ENCODE measurements around the gene WEE1.
A peak's percentile ranks its signal among the peaks of the same experiment; 100 is the strongest.
"Not testable (repeated sequence)": the region's sequence is repeated elsewhere in the genome, so short reads cannot be mapped to it uniquely, and the experiment has no call there.

Gene WEE1

DNA sequence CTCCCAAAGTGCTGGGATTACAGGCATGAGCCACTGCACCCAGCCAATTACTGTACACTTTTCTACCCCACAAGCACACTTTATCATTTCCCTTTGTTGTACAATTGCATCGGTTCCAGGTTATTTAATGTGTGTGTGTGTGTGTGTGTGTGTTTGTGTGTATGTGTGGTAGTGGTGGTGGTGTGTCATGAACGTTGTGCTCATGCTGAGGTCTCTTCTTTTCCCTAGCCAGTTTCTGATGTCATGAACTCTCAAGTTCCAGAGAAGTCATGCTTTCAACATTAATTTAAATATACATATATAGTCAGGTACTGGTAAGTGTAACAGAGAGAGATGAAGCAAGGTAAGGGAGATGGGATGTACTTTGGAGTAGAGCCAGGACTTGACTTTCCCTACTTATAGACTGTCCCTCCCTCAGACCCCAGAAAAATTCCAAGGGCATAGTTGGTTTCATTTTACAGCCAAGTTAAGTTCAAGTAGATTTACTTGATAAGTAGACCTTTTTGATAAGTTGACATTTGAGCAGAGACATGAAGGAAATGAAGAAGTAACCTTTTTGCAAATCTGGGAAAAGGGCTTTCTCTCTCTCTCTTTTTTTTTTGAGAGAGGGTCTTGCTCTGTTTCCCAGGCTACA lies 42.7 kb downstream of the WEE1 start:
- no peak overlapping the region for H3K4me3 ChIP-seq
- H3K27ac ChIP-seq = no peak overlapping the region
- TF ChIP-seq, protein P1, sequence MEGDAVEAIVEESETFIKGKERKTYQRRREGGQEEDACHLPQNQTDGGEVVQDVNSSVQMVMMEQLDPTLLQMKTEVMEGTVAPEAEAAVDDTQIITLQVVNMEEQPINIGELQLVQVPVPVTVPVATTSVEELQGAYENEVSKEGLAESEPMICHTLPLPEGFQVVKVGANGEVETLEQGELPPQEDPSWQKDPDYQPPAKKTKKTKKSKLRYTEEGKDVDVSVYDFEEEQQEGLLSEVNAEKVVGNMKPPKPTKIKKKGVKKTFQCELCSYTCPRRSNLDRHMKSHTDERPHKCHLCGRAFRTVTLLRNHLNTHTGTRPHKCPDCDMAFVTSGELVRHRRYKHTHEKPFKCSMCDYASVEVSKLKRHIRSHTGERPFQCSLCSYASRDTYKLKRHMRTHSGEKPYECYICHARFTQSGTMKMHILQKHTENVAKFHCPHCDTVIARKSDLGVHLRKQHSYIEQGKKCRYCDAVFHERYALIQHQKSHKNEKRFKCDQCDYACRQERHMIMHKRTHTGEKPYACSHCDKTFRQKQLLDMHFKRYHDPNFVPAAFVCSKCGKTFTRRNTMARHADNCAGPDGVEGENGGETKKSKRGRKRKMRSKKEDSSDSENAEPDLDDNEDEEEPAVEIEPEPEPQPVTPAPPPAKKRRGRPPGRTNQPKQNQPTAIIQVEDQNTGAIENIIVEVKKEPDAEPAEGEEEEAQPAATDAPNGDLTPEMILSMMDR (IDR thresholded peaks at IDR 0.05) = no peak
- no peak for DNase-seq (ENCODE audit: low spot score)

DNA sequence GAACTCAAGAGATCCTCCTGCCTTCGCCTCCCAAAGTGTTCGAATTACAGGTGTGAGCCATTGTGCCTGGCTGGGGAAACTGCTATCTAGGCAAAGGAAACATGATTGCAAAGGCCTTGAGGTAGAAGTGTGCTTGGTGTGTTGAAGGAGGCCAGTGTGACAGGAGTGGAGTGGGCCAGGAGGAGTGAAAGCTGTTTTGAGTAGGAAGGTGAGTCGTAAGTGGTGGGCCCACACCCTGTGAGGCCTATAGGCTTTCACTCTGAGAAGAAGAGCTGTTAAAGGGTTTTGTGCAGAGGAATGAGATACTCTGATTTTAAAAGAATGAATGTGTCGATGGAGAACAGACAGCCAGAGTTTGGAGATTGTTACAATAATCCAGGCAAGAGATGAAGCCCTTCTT lies 43.4 kb downstream of the WEE1 start:
- DNase-seq (ENCODE audit: low spot score) = no peak
- no peak overlapping the region for H3K27ac ChIP-seq
- TF ChIP-seq, protein P1 (IDR thresholded peaks at IDR 0.05) = no peak

DNA sequence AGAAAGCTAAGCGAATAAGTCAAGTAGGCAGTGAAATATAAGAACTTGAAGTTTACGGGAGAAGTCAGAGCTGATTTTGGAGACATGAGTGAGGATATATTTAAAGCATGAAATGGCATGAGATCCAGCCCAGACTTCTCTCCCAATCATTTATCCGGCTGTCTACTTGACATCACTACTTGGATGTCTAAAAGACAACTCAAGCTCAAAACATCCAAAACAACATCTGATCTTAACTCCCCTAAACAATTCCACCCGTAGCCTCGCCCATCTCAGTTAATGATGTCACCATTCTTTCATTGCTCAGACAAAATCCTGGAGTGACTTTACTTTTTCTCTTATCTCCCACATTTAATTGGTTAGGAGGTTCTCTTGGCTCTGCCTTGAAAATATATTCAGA lies 44.5 kb downstream of the WEE1 start:
- no peak for DNase-seq (ENCODE audit: low spot score)
- peak overlapping the region in 1 of 2 donors; percentile 63 for H3K27ac ChIP-seq
- TF ChIP-seq, protein P1 (IDR thresholded peaks at IDR 0.05) = no peak

More for the DNA sequence above, 43.4 kb downstream of the WEE1 start:
- no peak overlapping the region for H3K4me3 ChIP-seq

DNA sequence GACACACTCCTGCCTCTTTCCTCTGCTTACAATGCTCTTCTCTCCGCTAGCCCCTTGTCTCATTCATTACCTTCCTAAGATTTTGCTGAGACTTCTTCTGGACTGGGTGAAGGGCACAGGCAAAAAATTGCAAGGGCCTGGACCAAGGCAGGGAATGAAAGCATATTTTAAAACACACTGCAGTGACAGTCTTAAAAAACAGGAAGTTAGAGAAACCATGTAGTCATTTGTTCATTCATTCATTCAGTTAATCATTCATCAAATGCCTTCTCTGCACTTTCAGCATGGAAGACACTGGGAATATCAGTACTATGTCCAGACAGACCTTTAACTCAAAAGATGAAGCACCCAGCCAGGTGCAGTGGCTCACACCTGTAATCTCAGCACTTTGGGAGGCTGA lies 45.5 kb downstream of the WEE1 start:
- no peak overlapping the region for H3K4me3 ChIP-seq
- no peak for DNase-seq (ENCODE audit: low spot score)
- no peak overlapping the region for H3K27ac ChIP-seq
- TF ChIP-seq, protein P1 (IDR thresholded peaks at IDR 0.05) = no peak

More for the DNA sequence above, 44.5 kb downstream of the WEE1 start:
- no peak overlapping the region for H3K4me3 ChIP-seq

DNA sequence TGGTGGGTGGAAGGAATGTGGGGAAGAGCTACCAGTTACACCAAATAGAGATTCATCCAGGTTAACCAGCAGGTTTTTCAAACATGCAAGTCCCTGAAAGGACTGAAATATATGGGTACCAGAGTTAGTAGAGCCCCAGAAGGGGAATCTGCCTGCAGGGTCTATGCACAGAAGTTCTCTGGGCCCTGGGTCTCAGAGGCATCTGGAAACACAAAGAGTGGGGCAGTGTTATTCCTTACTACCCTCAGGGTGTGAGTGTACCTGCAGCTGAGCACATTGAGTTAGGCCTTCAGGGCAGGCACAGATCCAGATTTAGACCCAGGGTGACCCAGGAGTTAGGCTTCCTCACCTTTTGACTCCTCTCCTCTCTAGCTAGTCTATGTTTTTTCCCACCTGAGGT lies 46.5 kb downstream of the WEE1 start:
- DNase-seq (ENCODE audit: low spot score) = no peak

DNA sequence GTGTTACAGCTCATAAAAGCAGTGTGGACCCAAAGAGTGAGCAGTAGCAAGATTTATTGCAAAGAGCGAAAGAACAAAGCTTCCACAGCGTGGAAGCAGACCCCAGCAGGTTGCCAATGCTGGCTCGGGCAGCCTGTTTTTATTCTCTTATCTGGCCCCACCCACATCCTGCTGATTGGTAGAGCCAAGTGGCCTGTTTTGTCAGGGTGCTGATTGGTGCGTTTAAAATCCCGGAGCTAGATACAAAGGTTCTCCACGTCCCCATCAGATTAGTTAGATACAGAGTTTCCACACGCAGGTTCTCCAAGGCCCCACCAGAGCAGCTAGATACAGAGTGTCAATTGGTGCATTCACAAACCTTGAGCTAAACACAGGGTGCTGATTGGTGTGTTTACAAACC lies 48.9 kb downstream of the WEE1 start:
- not testable (repeated sequence) for DNase-seq (ENCODE audit: low spot score); H3K27ac ChIP-seq; H3K4me3 ChIP-seq

More for the DNA sequence above, 46.5 kb downstream of the WEE1 start:
- TF ChIP-seq, protein P1 (IDR thresholded peaks at IDR 0.05) = no peak
- no peak overlapping the region for H3K4me3 ChIP-seq
- no peak overlapping the region for H3K27ac ChIP-seq

DNA sequence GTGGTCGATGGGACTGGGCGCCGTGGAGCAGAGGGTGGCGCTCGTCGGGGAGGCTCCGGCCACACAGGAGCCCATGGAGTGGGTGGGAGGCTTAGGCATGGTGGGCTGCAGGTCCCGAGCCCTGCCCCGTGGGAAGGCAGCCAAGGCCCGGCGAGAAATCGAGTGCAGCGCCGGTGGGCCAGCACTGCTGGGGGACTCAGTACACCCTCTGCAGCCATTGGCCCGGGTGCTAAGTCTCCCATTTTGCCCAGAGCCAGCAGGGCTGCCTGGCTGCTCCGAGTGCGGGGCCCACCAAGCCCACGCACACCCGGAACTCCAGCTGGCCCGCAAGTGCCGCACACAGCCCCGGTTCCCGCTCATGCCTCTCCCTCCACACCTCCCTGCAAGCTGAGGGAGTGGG lies 49.6 kb downstream of the WEE1 start:
- H3K27ac ChIP-seq; H3K4me3 ChIP-seq; DNase-seq (ENCODE audit: low spot score): not testable (repeated sequence)

DNA sequence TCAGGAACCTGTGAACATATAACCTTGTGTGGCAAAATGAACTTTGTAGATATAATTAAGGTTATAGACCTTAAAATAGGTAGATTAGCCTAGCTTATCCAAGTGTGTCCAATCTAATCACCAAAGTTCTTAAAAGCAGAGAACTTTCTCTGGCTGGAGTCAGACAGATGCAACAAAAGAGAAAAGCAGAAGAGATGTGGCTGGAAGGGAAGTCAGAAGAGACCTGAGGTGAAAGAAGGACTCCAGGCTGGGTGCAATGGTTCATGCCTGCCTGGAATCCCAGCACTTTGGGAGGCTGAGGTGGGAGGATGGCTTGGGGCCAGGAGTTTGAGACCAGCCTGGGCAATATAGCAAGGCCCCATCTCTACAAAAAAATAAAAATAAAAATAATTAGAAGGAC lies 51.0 kb downstream of the WEE1 start:
- H3K27ac ChIP-seq = no peak overlapping the region
- TF ChIP-seq, protein P1 (IDR thresholded peaks at IDR 0.05) = no peak
- H3K4me3 ChIP-seq = no peak overlapping the region
- peak; percentile 8 for DNase-seq (ENCODE audit: low spot score)

All from coronary artery (tissue), 2 donors.